GM21423 (cell line): Measurements from ENCODE around the gene HSPB6.

Experiments used
- ATAC-seq: cut with Tn5 transposase; IDR thresholded peaks from one replicate; pipeline ENCODE4 v1.9.1; 2021; ENCODE audit warnings: mild to moderate bottlenecking, moderate library complexity; ENCODE audit not compliant: unreplicated experiment

Gene HSPB6

DNA sequence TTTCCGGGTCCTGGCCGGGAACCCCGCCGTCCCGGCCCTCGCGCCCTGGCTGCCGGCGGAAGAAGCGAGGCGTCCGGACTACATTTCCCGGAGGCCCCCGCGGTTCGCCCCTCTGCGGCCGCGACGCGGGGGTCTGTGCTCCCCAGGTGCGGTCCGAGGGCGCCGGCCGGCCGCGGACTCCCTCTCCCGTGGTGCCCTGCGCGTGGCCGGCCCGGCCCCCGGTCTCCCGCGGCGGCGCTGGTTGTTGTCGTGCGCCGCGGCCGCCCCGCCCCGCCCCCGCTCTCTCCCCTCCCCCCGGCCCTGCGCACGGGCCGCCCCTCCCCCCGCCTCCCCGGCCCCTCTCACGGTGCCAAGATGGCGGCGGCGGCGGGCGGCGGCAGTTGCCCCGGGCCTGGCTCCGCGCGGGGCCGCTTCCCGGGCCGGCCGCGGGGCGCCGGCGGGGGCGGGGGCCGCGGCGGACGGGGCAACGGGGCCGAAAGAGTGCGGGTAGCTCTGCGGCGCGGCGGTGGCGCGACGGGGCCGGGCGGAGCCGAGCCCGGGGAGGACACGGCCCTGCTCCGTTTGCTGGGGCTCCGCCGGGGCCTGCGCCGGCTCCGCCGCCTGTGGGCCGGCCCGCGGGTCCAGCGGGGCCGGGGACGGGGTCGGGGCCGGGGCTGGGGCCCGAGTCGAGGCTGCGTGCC, 39.0 kb downstream of the HSPB6 start, which contains the start of gene KMT2B:
KMT2B (plus strand) TSS at position 339 of the 680 bp plus-strand sequence; CDS start at position 355, 16 bp downstream.
- ATAC-seq, result peak; percentile 4

GRCh38 chr19:35716801-35717664, 39.8 kb downstream of the HSPB6 start:
- peak; percentile 55 for ATAC-seq

GRCh38 chr19:35715981-35716800, 40.6 kb downstream of the HSPB6 start:
- ATAC-seq, result no peak

- no peak for ATAC-seq
Observed at GRCh38 chr19:35715355-35715809, 41.4 kb downstream of the HSPB6 start.

DNA sequence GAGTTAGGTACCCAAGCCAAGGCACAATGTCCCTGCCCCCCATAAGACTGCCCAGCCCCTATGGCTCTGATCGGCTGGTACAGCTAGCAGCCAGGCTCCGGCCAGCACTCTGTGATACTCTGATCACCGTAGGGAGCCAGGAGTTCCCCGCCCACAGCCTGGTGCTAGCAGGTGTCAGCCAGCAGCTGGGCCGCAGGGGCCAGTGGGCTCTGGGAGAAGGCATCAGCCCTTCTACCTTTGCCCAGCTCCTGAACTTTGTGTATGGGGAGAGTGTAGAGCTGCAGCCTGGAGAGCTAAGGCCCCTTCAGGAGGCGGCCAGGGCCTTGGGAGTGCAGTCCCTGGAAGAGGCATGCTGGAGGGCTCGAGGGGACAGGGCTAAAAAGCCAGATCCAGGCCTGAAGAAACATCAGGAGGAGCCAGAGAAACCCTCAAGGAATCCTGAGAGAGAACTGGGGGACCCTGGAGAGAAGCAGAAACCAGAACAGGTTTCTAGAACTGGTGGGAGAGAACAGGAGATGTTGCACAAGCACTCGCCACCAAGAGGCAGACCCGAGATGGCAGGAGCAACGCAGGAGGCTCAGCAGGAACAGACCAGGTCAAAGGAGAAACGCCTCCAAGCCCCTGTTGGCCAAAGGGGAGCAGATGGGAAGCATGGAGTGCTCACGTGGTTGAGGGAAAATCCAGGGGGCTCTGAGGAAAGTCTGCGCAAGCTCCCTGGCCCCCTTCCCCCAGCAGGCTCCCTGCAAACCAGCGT, 42.1 kb downstream of the HSPB6 start:
- ATAC-seq, result no peak

DNA sequence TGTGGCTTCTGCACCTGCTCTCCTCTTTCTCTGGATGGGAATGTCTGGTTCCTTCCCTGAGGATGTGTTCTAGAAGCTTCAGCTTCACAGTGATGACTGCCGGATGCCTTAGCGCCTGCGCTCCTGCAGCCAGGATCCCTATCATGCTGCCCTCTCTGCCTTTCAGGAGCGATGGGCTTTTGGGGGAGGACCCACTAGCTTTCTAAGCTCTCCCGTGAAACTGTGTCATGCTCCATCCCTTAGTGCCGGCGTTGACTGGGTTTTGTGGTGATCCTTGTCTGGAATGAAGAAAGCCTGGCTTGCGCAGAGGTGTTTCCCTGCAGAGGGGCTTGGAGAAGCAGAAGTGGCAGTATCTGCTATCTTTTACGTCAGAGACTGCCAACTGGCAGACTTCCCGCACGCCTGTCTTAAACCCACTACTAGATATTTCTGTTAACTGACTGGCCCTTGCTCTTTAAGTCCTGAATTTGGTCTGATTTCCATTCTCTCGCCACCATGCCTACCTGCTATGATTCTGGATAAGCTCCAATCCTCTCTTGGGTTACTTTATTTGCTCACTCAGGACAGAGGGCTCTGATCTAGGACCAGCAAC, 42.8 kb downstream of the HSPB6 start:
- no peak for ATAC-seq

- ATAC-seq, result no peak
Observed at GRCh38 chr19:35713506-35713850, 43.4 kb downstream of the HSPB6 start.

DNA sequence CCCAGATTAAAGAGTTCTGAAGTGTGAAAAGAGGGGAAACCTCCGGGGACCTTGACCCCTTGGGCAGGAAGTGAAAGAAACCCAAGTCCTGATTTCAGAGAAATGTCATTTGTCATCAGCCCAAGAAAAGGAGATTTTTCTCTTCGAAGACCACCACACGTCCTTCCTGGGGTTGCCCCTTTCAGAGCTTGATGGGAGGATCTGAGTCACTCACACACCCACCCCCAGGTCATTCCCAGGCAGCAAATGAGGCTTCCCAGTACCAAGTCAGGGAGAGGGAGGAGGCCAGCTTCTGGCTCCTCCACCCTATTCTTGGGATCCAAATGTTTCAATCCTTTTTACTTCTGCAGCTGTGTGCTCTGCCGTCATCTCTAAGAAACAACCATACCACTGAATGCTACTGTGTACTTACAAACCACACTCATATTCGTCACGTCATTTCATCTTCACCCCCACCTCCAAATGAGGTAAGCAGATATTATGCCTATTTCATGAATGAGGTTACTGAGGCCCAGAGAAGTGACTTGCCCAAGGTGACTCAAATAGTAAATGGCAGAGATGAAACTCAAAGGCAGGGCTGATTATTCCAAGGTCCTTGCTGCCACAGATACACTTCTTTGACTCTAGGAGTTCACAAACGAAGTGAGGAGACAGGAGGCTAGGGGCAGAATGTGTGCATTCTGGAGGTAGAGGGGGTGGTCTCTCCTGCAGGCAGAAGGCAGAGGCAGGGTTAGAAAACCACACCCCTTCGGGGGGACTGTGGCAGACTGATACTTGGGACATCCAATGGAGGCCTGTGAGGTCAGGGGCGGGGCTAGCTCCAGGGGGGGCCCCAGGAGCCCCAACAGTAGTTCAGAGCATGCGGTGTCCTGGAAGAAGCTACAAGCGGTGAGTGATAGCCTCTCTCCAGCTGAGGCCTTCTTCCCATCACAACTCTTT, 44.0 kb downstream of the HSPB6 start:
- ATAC-seq, result no peak

DNA sequence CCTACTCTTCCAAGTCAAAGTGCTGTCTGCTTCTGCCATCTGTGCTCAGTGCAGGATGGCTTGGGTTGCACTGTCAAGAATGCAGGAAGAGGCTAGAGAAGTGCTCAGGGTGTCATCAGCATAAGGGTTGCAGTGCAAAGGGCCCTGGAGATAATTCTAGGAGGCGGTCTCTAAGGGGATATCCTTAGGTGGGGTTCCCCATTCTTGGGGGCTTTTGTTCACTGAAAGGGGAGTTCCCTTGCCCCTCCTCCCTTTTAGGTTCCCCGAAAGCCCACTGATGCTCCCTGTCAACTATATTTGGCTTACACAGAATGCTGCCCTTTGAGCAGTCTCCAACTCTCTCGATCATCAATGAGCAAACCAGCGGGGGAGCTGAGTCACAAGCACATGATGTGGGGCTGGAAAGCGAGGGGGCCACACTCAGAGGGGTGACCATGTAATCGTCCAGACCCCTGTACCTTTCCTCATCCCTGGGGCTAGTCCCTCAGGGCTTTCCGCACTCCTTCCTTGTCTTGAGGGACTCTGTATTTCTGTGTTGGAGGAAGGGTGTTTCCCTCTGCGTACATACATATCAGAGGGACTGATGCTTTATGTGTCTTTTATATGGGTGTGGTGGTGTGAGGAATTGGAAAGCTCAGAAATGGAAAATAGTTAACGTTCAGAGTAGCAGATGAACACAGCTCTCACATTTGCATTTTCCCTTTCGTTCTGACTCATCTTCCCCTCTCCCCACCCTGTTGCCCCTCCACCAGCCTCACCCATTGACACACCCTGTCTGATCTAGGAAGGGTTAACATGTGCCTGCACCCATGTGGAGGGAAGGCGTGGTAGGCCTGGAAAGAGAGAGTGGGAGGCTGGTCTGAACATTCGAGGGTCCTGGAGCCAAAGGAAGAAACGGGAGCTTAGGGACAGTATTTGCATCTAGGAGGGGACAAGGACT, 45.8 kb downstream of the HSPB6 start:
- ATAC-seq, result peak; percentile 22

DNA sequence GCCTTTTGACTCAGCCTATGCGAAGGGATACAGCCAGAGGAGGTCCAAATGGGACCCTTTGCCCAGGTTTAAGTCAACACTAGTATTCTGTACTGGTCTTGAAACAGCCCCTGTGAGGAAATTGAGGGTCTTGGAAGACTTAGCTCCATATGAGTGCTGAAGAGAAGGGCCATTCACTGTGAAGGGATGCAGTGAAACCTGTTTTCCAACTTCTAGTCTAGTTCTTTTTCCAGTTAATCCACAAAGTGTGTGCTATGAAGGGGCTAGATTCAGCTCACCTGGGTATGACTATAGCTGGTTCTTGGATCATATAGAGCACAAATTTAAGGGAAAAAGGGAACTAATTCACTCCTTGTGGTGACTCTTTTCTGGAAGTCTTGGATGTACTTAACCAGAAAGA, 48.4 kb downstream of the HSPB6 start:
- no peak for ATAC-seq
